ENCODE data around the gene APLP2. TPM values are rescaled to one million over a fixed set of nuclear protein-coding genes. Genes with fewer than 3 reads are reported as not detected.
"Not testable (repeated sequence)": the region's sequence is repeated elsewhere in the genome, so short reads cannot be mapped to it uniquely, and the experiment has no call there.

The APLP2 gene
- total and polyA plus RNA-seq, 2 of the 13 experiments (the other 11 are each of a cell fraction or from before 2014, with no cell fraction given) = 315 to 594 TPM

GRCh38 chr11:130091169-130091568, 21.5 kb downstream of the APLP2 start:
- H3K4me2 ChIP-seq (ENCODE audit: low read depth, low read length); ATAC-seq; H3K27ac ChIP-seq (ENCODE audit: extremely low read length, insufficient read depth, low read length); FAIRE-seq; in situ Hi-C loops (cut with HindIII; ENCODE audit: extremely low pct_ligation_motif_present, low pct_unique_long_range_greater_than_20kb); H3K36me3 ChIP-seq (replicated peaks in 1 of 2; ENCODE audit: control insufficient read depth in 1 of 2, insufficient read depth in 2 of 2, low read length in 2 of 2); H3K9ac ChIP-seq (ENCODE audit: insufficient read depth, low read depth, low read length); CTCF ChIA-PET (ENCODE audit: low intra/inter-chr PET ratio, low total read pairs); POLR2A ChIA-PET; DNase-seq (ENCODE audit: low spot score); H3K9me3 ChIP-seq (ENCODE audit: low read length); H3K4me3 ChIP-seq (replicated peaks in 1 of 3; ENCODE audit: insufficient read depth in 1 of 3, low read depth in 2 of 3, low read length in 3 of 3); H3K27me3 ChIP-seq (ENCODE audit: control insufficient read depth in 1 of 2, insufficient read depth in 2 of 2, low read length in 2 of 2); intact Hi-C loops (cut with micrococcal nuclease; ENCODE audit: unreplicated experiment); H2AFZ ChIP-seq (ENCODE audit: low read length); BruUV-seq (replicated peaks): not testable (repeated sequence)
- peaks cover 69% of the 10 kb centered on the region for H3K4me1 ChIP-seq (ENCODE audit: insufficient read depth, low read length)
- peaks cover 21% of the 10 kb centered on the region for H4K20me1 ChIP-seq (ENCODE audit: insufficient read depth, low read length)
- 91% methylated on average over 12 of the region's 36 CpGs for whole genome bisulfite sequencing (ENCODE audit: low lambda C conversion rate)
- H3K79me2 ChIP-seq (ENCODE audit: insufficient read depth, low read length) = peaks cover 69% of the 10 kb centered on the region

- no peak for ATAC-seq
- BruUV-seq (replicated peaks) = no TSS peak
- Histone ChIP-seq H3K4me2 (ENCODE audit: low read depth, low read length) (no peak overlapping the region), H3K27me3 (ENCODE audit: control insufficient read depth in 1 of 2, insufficient read depth in 2 of 2, low read length in 2 of 2) (no peaks in the 10 kb centered on the region), H4K20me1 (ENCODE audit: insufficient read depth, low read length) (peaks cover 15% of the 10 kb centered on the region; the same call in 1 of the 2 replicates), H3K4me3 (replicated peaks in 1 of 3; ENCODE audit: insufficient read depth in 1 of 3, low read depth in 2 of 3, low read length in 3 of 3) (no peak overlapping the region), H3K9me3 (ENCODE audit: low read length) (no peaks in the 10 kb centered on the region), H3K9ac (ENCODE audit: insufficient read depth, low read depth, low read length) (no peak overlapping the region), H2AFZ (ENCODE audit: low read length) (no peak overlapping the region), H3K4me1 (ENCODE audit: insufficient read depth, low read length) (peaks cover 67% of the 10 kb centered on the region), H3K27ac (ENCODE audit: extremely low read length, insufficient read depth, low read length) (no peak overlapping the region), H3K36me3 (replicated peaks in 1 of 2; ENCODE audit: control insufficient read depth in 1 of 2, insufficient read depth in 2 of 2, low read length in 2 of 2) (0 out of 5 replicates have a peak, but pooled peaks cover 0 to 1% of the 10 kb centered on the region in 2 experiments), H3K79me2 (ENCODE audit: insufficient read depth, low read length) (peaks cover 69% of the 10 kb centered on the region)
- no peak for FAIRE-seq
- intact Hi-C loops (cut with micrococcal nuclease; ENCODE audit: unreplicated experiment) (no loop called here), in situ Hi-C loops (cut with HindIII; ENCODE audit: extremely low pct_ligation_motif_present, low pct_unique_long_range_greater_than_20kb) (no loop called here)
- CTCF ChIA-PET (ENCODE audit: low intra/inter-chr PET ratio, low total read pairs) = no interaction called here
- POLR2A ChIA-PET = no interaction called here
- no peak for DNase-seq (ENCODE audit: low spot score)
- no peak for TF ChIP-seq GPN1 (CRISPR knock-in tag; IDR thresholded peaks at IDR 0.05; ENCODE audit: borderline replicate concordance)
- TF ChIP-seq TMF1 (CRISPR knock-in tag; IDR thresholded peaks at IDR 0.05; ENCODE audit: low read depth) = no peak
- no peak for TF ChIP-seq MXD3 (CRISPR knock-in tag; IDR thresholded peaks at IDR 0.05)
- no peak for TF ChIP-seq PAF1 (CRISPR knock-in tag; IDR thresholded peaks at IDR 0.05)
- TF ChIP-seq ARID2 (CRISPR knock-in tag; IDR thresholded peaks at IDR 0.05; ENCODE audit: borderline replicate concordance) = no peak
- TF ChIP-seq GATAD2A (CRISPR knock-in tag; IDR thresholded peaks at IDR 0.05) = no peak
- no peak for TF ChIP-seq HNF4G (IDR thresholded peaks at IDR 0.05; ENCODE audit: borderline replicate concordance, low read depth, low read length)
- no peak for TF ChIP-seq HNF4G (CRISPR knock-in tag; IDR thresholded peaks at IDR 0.05; ENCODE audit: borderline replicate concordance, low read depth)
- TF ChIP-seq NFATC3 (CRISPR knock-in tag; IDR thresholded peaks at IDR 0.05) = no peak
- no peak for TF ChIP-seq ZNF839 (CRISPR knock-in tag; IDR thresholded peaks at IDR 0.05; ENCODE audit: borderline replicate concordance)
- TF ChIP-seq ATF7 (IDR thresholded peaks at IDR 0.05) = no peak
- no peak for TF ChIP-seq ATF7 (CRISPR knock-in tag; IDR thresholded peaks at IDR 0.05)
- TF ChIP-seq REPIN1 (CRISPR knock-in tag; IDR thresholded peaks at IDR 0.05; ENCODE audit: borderline replicate concordance, low read depth) = no peak
- TF ChIP-seq ZSCAN25 (CRISPR knock-in tag; IDR thresholded peaks at IDR 0.05) = no peak
- no peak for TF ChIP-seq ZNF576 (CRISPR knock-in tag; IDR thresholded peaks at IDR 0.05)
- TF ChIP-seq FOXP1 (IDR thresholded peaks at IDR 0.05) = no peak
- no peak for TF ChIP-seq FOXP1 (CRISPR knock-in tag; IDR thresholded peaks at IDR 0.05)
- no peak for TF ChIP-seq SCMH1 (CRISPR knock-in tag; IDR thresholded peaks at IDR 0.05; ENCODE audit: borderline replicate concordance)
- TF ChIP-seq PTBP1 (IDR thresholded peaks at IDR 0.05; ENCODE audit: low read depth, low read length, poor library complexity, severe bottlenecking) = no peak
- TF ChIP-seq, protein P1, sequence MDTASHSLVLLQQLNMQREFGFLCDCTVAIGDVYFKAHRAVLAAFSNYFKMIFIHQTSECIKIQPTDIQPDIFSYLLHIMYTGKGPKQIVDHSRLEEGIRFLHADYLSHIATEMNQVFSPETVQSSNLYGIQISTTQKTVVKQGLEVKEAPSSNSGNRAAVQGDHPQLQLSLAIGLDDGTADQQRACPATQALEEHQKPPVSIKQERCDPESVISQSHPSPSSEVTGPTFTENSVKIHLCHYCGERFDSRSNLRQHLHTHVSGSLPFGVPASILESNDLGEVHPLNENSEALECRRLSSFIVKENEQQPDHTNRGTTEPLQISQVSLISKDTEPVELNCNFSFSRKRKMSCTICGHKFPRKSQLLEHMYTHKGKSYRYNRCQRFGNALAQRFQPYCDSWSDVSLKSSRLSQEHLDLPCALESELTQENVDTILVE (CRISPR knock-in tag; IDR thresholded peaks at IDR 0.05) = no peak
- 92% methylated on average over 4 of the region's 4 CpGs for WGBS (ENCODE audit: low lambda C conversion rate)
These were observed 23.0 kb downstream of the APLP2 start for GRCh38 chr11:130092661-130093060.

Measured in HepG2 (cell line).